ENCODE results near the gene ALK.
A peak's percentile ranks its signal among the peaks of the same experiment; 100 is the strongest.

Gene ALK

DNA sequence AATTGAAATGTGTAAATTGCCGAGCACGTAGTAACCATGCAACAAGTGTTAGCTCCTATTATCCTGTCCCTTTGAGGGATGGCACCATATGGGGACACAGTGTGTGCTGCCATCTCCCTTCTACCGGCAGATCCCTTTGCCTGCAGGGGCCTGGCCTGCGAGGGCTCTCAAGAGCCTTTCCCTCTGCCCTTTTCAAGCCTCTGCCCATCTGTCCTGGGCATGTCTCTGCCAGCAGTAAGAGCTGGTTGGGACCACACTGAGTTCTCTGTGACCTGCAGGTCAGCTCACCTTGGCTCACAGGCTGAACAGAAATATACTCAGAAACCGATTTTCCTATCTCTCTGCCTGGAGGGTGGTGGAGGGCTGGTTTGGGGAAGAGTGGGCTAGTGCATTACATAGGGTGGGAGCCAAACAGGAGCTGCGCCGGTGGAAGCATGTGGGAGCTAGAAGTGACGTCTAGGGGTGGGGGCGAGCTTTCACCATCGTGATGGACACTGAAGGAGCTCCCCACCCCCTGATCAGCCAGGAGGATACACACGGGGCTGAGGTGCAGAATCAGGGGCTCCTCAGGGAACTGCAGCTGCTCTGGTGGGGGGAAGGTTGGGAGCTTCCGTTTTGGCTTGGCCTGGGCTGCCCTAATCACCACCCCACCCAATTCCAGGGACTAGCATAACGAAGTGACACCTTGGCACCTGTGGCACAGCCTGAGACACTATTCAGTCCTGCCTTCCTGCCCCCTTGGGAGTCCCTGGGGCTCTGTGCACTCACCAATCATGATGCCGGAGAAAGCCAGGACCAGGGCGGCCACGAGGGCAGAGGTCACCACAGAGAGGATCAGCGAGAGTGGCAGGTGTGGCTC lies 696.5 kb downstream of the ALK start:
- DNase-seq (ENCODE audit: low spot score): no peak

DNA sequence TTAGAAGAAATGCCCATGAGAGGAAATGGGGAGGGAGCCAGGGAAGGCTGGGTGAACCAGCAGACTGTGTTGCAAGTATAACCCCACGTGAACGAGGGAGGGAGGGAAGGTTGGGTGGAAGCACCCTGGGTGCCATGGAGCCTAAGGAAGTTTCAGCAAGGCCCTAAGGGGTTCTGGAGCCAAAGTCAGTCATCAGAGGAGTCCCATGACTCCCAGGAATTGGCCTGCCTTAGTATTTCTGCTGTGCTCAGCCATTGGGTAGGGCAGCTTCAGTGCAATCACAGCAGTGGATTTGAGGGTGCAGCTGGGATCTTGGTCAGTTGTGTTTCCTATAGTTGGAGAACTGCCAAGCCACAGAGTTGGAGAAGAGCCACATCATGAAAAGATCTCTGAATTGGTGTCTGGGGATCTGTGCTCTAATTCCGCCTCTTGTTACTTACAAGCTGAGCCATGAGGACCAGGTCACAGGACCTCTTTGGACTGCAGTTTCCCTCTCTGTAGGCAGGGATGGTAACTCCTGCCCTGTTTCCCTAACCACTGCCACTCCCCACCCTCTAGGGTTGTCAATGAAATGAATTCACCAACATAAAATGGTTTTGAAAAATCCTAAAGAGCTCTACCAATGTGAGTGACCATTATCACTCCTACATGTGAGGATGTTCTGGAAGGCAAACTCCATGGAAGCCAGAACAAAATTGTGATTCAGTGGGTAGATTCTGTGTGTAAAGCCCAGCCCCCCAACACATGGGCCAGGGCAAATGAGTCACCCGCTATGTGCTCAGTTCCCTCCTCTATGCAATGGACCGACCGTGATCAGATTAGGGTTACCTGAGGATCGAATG lies 697.3 kb downstream of the ALK start:
- DNase-seq (ENCODE audit: low spot score): peak; percentile 34

DNA sequence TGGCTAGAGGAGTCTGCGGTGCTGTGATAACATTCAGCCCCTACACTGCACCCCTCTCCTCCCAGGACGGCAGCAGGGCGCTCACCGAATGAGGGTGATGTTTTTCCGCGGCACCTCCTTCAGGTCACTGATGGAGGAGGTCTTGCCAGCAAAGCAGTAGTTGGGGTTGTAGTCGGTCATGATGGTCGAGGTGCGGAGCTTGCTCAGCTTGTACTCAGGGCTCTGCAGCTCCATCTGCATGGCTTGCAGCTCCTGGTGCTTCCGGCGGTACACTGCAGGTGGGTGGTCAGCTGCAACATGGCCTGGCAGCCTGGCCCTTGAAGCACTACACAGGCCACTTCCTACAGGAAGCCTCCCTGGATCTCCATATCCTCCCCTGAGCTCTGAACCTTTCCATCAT lies 698.1 kb downstream of the ALK start:
- DNase-seq (ENCODE audit: low spot score): no peak

DNA sequence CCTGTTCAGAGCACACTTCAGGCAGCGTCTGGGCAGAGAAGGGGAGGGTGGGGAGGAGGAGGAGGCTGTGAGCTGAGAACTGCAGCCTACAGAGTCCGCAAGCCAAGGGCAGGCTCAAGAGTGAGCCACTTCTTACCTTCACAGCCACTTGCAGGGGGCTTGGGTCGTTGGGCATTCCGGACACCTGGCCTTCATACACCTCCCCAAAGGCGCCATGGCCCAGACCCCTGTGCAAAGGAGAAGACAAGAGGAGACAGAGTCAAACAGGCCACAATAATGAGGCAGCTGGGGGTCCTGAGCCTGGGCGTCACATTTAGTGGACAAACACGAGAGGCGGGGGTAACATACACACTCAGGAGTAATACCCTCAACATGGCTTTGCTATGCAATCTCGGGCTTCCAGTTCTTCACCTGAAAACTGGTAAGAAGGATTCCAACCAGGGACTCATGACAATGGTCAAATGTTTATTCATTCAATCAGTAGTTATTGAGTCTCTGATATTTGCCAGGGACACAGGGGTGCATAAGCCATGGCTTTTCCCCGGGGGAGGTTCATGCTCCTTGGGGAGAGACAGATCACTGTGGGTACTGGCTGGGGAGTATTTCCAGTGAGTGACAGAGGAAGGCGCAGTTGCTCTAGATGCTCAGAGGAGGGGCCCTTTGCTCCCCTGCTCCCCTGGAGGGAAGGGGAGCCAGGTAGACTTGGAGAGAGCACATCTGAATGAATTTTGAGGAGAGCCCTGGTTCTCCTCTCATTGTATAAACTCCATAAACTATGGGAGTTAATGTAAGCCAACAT lies 698.8 kb downstream of the ALK start:
- no peak for DNase-seq (ENCODE audit: low spot score)

DNA sequence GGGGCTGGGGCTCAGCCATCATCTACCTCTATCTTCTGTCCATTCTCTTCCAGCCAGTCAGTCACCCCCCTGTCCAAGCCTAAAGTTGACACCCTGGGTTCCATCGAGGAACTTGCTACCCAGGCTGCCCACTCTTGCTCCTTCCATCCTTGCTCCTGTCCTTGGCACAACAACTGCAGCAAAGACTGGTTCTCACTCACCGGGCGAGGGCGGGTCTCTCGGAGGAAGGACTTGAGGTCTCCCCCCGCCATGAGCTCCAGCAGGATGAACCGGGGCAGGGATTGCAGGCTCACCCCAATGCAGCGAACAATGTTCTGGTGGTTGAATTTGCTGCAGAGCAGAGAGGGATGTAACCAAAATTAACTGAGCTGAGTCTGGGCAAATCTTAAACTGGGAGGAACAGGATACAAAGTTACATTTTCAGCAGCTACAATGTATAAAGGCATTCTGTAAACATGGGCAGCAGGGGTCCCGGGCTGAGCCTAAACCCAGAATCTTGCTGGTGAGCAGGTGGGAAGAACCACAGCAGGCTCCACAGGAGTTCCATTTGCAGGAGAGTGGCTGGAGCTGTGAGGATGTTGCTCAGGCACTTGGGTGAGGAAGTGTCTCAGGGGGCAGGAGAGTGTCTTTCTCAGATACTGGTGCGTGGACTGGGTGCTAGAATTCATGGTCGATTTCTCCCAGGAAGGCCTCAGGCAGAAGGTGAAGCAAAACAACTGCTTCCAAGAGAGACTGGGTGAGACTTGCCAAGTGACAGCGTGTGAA lies 700.7 kb downstream of the ALK start:
- no peak for DNase-seq (ENCODE audit: low spot score)

DNA sequence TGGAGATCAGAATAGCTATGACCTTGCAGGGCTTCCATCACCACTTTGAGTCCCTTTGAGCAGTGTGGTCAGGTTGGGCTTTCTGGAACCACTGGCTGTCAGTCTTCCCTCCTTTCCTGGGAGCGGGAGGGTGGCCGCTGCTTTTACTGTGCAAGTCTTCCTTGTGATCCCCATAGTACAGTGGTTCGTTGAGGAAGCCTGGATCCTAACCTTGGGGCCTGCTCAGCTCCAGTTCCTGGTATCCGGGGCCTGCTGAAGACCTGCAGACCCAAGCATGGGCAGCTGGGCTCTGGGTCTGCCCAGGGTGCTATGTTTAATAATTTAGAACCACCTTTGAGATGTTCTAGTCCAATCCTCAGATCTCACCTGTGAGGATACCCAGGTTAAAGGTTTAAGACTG lies 702.0 kb downstream of the ALK start:
- no peak for DNase-seq (ENCODE audit: low spot score)

DNA sequence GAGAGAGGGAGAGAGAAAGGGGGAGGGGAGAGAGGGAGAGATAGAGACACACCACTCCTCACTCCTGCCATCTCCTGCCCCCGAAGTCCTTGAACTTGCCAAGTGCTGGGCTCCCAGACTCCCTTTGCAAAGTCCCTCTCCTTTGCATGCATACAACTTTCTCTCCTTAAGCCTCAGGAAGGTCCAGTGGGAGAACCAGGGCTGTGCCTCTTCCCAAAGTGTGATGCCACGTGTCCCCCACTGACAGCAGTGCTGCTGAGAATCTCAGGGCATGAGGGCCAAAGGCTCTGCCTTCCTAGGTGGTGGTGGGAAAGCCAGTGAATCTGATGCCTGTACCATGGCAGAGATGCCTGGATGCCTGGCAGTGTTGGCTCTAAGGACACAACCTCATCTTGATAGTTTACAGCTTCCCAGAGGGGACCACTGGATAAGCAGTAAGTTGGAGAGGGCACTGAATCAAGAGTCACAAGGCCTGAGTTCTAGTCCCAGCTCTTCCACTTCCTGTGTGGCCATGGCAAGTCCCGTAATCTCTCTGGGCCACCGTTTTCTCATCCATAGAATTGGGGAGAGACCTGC lies 702.7 kb downstream of the ALK start:
- DNase-seq (ENCODE audit: low spot score): no peak

DNA sequence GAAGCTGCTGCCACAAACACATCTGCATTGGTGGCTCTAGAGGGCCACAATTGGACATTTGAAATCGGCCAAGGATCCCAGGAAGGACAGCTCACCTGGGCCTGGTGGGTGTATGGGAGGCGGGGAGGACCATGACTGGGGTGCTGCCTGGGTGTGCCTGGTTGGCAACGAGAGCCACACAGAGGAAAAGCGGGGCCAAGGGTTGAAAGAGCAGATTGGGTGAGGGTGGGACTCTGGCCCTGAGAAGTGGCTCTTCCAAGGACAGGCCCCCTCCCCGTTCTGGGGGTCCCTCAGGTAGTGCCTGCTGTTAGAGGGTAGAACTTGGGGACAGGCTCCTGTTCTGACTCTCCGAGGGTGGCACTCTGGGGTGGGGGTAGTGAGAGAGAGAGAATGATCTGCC lies 703.3 kb downstream of the ALK start:
- no peak for DNase-seq (ENCODE audit: low spot score)

DNA sequence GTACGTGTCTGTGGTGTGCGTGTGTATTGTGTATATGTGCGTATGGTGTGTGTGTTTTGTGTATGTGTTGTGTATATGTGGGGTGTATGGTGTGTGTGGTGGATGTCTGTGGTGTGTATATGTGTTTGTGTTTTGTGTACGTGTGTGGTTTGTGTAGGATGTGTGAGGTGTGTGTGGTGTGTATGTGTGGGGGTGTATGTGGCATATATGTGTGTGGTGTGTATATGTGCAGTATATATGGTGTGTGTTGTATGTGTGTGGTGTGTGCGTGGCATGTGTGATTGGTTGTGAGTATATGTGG lies 704.8 kb downstream of the ALK start:
- no peak for DNase-seq (ENCODE audit: low spot score)

DNA sequence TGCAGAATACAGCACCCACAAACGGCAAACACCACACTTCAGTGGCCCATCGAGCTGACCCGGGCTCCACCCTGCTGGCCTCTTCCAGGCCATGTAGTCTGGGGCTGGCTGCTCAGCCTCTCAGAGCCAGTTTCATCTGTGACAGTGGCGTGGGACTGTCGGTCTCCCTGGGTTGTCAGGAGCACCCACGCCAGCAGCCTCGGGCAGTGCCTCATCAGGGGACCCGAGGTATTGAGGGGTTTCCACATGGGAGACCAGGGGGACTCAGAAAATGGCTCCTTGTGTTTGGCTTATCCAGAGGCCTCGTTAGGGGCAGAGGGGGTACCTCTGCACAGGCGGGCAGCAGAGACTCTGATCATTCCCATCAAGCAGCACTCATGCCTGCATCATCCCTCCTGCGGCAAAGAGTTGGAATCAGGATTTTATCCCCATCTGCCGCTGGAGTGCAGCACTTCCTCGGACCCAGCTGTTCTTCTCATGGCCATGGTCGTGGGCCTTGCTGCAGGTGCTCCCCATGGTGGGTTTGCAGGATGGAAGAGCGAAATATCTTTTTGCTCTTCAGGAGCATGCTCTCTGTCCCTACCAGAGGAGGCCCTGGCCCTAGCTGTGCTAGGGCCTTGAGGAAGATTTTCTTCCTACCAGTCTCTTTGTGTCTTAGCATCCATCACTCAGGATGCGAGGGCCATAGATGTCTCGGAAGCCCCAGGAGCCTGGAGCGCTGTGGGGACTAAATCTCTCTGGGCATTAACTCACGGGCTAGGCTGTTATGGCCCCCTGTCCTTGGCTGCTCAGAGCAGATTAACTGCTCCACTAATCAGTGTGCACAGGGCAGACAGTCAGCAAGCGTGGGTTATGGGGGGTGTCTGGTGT lies 705.4 kb downstream of the ALK start:
- DNase-seq (ENCODE audit: low spot score): no peak

DNA sequence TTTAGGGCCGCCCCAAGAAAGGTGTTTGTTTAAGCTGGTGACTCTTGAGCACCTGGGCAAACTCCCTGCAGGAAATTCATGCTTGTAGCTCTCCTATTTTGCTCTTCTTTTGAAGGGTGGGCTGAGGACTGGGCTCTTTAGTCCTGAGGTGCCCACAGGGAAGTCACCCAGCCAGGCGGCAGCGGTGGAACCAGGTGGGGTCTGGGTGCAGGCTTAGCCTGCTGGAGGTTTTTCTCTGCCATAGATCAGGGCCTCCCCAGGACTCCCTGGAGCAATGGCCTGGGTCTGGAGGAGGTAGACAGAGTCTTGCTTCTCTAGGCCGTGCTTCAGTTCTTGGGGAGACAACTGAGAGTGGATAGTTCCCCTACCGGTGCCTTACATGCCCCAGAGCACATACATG lies 706.3 kb downstream of the ALK start:
- DNase-seq (ENCODE audit: low spot score): no peak

DNA sequence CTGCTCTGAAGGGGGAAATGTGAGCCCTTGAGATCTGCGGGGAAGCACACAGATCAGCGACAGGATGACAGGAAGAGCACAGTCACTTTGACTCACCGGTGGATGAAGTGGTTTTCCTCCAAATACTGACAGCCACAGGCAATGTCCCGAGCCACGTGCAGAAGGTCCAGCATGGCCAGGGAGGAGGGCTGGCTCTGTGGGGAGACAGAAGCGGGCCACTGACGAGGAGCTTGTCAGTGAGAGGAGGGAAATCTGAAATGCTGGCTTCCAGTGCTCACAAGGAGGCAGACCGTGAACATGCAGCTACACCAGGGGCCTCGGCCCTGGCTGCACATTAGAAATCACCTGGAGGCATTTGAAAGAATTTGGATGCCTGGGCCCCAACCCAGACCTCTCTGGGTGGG lies 707.5 kb downstream of the ALK start:
- DNase-seq (ENCODE audit: low spot score): no peak

DNA sequence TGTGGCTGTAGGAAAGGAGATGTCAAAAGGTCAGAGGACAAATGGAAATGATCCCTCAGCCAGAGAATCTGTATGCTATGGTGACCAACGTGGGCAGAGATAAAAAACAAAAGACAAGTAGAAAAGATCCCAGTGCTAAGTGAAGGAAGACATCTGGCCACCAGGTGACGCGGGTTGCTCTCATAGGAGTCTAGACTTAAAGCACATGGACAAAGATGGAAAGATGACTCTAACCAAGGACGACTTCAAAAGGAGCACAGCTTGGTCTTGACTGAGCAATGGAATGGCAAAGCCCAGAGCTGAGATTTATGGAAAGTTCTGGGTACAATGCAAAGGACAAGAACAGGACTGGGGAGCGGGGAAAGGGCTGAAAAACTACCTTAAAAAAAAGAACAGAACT lies 709.4 kb downstream of the ALK start:
- no peak for DNase-seq (ENCODE audit: low spot score)

DNA sequence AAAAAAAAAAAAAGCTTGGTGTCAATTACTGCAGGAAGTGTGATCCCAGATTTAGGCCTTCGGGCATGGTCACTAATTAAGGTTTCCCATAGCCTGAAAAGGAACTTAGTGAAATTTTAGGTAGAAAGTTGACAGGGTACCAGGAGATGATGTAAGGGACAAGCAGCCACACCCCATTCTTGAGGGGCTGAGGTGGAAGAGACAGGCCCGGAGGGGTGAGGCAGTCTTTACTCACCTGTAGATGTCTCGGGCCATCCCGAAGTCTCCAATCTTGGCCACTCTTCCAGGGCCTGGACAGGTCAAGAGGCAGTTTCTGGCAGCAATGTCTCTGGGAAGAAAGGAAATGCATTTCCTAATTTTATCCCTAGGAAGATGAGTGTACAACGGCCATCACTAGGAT lies 711.8 kb downstream of the ALK start:
- no peak for DNase-seq (ENCODE audit: low spot score)

DNA sequence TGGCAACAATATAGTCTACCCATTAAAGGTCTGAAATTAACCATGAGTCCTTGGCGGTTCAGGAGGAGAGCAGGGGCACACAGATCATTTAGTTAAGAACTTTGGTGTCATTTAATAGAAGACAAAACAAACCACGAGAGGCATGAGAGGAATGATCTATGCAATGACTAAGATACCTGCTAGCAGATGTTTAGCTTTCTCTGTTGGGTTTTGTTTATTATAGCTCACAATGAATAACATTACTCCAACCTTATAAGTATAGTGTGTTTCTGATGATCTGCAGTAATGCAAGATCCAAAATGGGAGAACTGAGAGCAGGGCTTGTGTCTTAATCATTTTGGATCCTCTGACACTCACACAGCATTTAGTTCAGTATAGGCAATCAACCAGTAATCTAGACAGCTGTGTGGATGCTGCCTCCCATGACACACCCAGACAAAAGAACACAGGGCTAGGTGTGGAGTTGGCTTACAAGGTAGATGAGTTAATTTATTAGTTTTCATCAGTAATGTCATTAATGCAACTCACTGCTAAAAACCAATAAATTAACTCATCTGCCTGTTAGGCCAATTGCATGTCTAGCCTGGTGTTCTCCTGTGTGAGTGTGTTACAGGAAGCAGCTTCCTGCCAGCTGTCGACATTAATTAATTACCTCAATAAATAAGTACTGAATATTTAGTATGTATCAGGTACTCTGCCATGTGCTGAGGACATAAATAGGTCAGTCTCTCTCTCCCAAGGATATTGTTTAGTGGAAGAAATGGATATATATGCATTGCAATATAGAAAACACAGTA lies 713.8 kb downstream of the ALK start:
- DNase-seq (ENCODE audit: low spot score): no peak

DNA sequence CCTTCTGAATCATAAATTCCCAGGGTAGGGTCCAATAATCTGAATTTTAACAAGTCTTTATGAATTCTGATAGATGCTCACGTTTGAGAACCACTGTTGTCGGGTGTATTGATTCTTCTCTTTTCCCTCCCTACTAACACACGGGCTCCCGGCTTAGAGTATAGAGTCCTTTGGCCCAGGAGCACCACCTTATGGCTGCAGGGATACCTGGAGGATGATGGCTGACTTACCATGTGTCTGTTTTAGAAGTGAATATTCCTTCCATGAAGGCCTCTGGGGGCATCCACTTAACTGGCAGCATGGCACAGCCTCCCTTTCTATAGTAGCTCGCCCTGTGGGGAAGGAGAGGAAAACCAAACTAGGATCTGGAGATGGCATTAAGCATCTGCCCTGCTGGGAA lies 714.4 kb downstream of the ALK start:
- no peak for DNase-seq (ENCODE audit: low spot score)

DNA sequence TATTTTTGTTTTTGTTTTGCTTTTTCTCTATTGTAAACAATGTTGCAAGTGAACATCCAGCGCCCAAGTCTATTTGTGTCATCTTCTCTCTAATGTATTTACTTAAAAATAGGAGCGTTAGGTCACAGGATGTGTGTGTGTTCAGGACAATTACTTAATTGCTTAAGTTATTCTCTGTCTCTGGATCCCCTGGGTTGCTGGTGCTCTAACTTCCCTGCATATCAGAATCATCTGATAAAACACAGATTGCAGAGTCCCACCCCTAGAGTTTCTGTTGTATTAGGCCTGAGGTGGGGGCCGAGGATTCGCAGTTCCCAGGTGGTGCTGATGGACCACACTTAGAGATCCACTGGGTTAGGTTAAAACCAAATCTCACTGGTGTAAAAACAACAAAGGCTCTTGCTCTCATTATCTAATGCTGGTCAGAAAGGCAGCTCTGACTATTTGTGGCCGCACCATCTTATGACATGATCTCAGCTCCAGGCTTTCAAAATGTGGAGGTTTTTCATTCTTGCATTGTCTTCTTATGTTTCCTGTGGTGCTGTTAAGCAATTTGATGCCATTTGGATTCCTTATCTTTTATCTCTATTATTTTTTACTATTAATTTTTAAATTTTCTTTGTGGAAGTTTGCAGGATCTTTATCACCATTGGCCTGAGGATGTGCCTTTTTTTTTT lies 718.4 kb downstream of the ALK start:
- DNase-seq (ENCODE audit: low spot score): no peak

DNA sequence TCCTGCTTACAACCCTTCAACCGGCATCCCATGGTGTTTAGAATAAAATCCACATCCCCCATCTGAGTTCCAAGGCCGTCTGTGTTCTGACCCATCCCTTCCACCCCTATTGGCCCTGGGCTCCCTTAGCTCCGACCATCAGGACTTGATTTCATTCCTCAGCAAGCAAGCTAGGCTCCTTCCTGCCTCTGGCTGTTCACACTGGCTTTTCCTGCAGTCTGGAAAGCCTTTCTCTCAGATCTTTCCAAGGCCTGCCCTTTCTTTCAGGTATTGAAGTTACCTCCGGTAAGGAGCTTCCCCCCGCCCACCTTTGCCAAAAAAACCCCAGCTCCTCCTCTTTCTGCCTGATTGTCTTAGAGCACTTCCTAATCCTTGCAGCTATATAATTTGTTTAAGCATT lies 719.4 kb downstream of the ALK start:
- DNase-seq (ENCODE audit: low spot score): no peak
